A673 (cell line): ENCODE results near the gene KISS1R.

Experiments
- EZH2 ChIP-seq: fragments of 200-600 bp; sonication (generic); IDR thresholded peaks from 2 replicates; pipeline ENCODE4 v1.6.1; 2017; ENCODE audit warnings: borderline replicate concordance, low read depth, mild to moderate bottlenecking, mixed read lengths, antibody characterized with exemption, low read length; ENCODE audit not compliant: poor library complexity, severe bottlenecking
- TF ChIP-seq, protein P1 (sequence below): fragments of 300-800, 200-600 bp; sonication (generic); conservative IDR thresholded peaks from 2 replicates; pipeline ENCODE4 v1.5.1; 2017; ENCODE audit warnings: low read depth, mild to moderate bottlenecking, antibody characterized with exemption, low read length, moderate library complexity, mixed read lengths

DNA sequence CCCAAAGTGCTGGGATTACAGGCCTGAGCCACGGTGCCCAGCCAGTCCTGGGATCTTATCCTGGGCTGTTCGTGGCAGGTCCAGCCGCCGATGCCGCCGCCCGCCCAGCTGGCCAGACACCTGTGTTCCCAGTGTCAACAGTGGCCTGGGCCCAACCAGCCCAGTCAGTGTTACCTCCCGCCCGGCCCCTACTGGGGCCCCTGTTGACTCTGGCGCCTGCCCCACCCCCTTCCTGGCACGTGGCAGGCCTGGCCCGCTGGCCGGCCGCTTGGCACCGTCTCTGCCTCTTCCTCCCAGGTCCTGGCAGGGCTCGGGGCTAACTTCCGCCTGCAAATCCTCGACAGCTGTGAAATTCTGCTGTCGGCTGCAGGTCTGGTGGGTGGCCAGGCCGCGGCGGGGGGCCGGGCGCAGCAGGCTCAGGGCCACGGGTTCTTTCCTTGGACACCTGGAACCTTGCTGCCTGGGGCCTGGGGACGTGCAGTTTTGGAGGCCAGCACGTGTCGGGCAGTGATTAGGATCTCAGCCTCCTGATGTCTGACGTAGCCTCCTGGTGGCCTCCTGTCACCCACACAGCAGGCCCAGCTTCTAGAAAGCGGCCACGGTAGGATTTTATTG, 17.8 kb downstream of the KISS1R start:
- TF ChIP-seq, protein P1, sequence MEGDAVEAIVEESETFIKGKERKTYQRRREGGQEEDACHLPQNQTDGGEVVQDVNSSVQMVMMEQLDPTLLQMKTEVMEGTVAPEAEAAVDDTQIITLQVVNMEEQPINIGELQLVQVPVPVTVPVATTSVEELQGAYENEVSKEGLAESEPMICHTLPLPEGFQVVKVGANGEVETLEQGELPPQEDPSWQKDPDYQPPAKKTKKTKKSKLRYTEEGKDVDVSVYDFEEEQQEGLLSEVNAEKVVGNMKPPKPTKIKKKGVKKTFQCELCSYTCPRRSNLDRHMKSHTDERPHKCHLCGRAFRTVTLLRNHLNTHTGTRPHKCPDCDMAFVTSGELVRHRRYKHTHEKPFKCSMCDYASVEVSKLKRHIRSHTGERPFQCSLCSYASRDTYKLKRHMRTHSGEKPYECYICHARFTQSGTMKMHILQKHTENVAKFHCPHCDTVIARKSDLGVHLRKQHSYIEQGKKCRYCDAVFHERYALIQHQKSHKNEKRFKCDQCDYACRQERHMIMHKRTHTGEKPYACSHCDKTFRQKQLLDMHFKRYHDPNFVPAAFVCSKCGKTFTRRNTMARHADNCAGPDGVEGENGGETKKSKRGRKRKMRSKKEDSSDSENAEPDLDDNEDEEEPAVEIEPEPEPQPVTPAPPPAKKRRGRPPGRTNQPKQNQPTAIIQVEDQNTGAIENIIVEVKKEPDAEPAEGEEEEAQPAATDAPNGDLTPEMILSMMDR, result no peak
- TF ChIP-seq EZH2, result no peak
